ENCODE results near the gene PITX1. TPM values are rescaled to one million over a fixed set of nuclear protein-coding genes. Genes with fewer than 3 reads are reported as not detected.

Gene PITX1
- polyA plus RNA-seq, 3 donors: not detected

- Histone ChIP-seq H4K20me1 (ENCODE audit: insufficient read depth, low read length) (no peaks in the 10 kb centered on the region), H2AFZ (ENCODE audit: insufficient read depth, low read depth, low read length, poor library complexity, severe bottlenecking) (no peak overlapping the region), H3K4me2 (replicated peaks; ENCODE audit: extremely low read depth, low read length, poor library complexity, severe bottlenecking) (no peak overlapping the region), H3K4me3 (replicated peaks in 1 of 3; ENCODE audit: low read depth in 2 of 3, low read length in 3 of 3) (no peak overlapping the region), H3K79me2 (ENCODE audit: insufficient read depth, low read length) (no peaks in the 10 kb centered on the region), H3K4me1 (ENCODE audit: control insufficient read depth in 1 of 2, insufficient read depth in 2 of 2, low read length in 2 of 2) (no peaks in the 10 kb centered on the region), H3K27ac (ENCODE audit: low read depth in 1 of 2, low read length in 2 of 2) (no peak overlapping the region), H3K9ac (ENCODE audit: insufficient read depth, low read length, poor library complexity, severe bottlenecking) (no peak overlapping the region), H3K36me3 (replicated peaks in 1 of 2; ENCODE audit: control insufficient read depth in 1 of 2, insufficient read depth in 2 of 2, low read length in 2 of 2) (no peaks in the 10 kb centered on the region), H3K9me3 (replicated peaks in 1 of 2; ENCODE audit: control insufficient read depth in 1 of 2, insufficient read depth in 1 of 2, low read length in 2 of 2) (peaks cover 0 to 3% of the 10 kb centered on the region in 2 donors), H3K27me3 (ENCODE audit: control insufficient read depth in 2 of 2, insufficient read depth in 2 of 2, low read length in 2 of 2) (peaks cover 0 to 5% of the 10 kb centered on the region in 2 donors)
- 86% methylated on average over 11 of the region's 12 CpGs for WGBS (ENCODE audit: insufficient coverage)
- DNase-seq: no peak
- Mint-ChIP-seq H3K36me3 (no peaks in the 10 kb centered on the region), H3K4me1 (no peaks in the 10 kb centered on the region), H3K27ac (no peak overlapping the region), H3K27me3 (ENCODE audit: low read depth in 3 of 3) (peaks cover 23 to 30% (median 25%) of the 10 kb centered on the region in 3 donors), H3K9me3 (peaks cover 0 to 8% (median under 1%) of the 10 kb centered on the region in 7 donors), H3K4me3 (no peak overlapping the region)
- no peak for TF ChIP-seq CTCF (IDR thresholded peaks at IDR 0.05)
- intact Hi-C loops (cut with micrococcal nuclease): no loop called here
Measured at GRCh38 chr5:135076051-135076491, 42.0 kb upstream of the PITX1 start.

- no peak overlapping the region for H3K27ac Mint-ChIP-seq
- Histone ChIP-seq H3K27ac (ENCODE audit: low read depth in 1 of 2, low read length in 2 of 2) (no peak overlapping the region), H3K36me3 (replicated peaks in 1 of 2; ENCODE audit: control insufficient read depth in 1 of 2, insufficient read depth in 2 of 2, low read length in 2 of 2) (no peaks in the 10 kb centered on the region), H3K79me2 (ENCODE audit: insufficient read depth, low read length) (no peaks in the 10 kb centered on the region), H3K4me3 (replicated peaks in 1 of 3; ENCODE audit: low read depth in 2 of 3, low read length in 3 of 3) (no peak overlapping the region), H3K4me1 (ENCODE audit: control insufficient read depth in 1 of 2, insufficient read depth in 2 of 2, low read length in 2 of 2) (no peaks in the 10 kb centered on the region), H4K20me1 (ENCODE audit: insufficient read depth, low read length) (no peaks in the 10 kb centered on the region), H2AFZ (ENCODE audit: insufficient read depth, low read depth, low read length, poor library complexity, severe bottlenecking) (no peak overlapping the region), H3K27me3 (ENCODE audit: control insufficient read depth in 2 of 2, insufficient read depth in 2 of 2, low read length in 2 of 2) (peaks cover 0 to 5% of the 10 kb centered on the region in 2 donors), H3K4me2 (replicated peaks; ENCODE audit: extremely low read depth, low read length, poor library complexity, severe bottlenecking) (no peak overlapping the region), H3K9me3 (replicated peaks in 1 of 2; ENCODE audit: control insufficient read depth in 1 of 2, insufficient read depth in 1 of 2, low read length in 2 of 2) (no peaks in the 10 kb centered on the region), H3K9ac (ENCODE audit: insufficient read depth, low read length, poor library complexity, severe bottlenecking) (no peak overlapping the region)
- no peak overlapping the region for H3K4me3 Mint-ChIP-seq
- H3K27me3 Mint-ChIP-seq (ENCODE audit: low read depth in 3 of 3): peaks cover 23 to 30% (median 24%) of the 10 kb centered on the region in 3 donors
- peaks cover 0 to 4% (median 0%) of the 10 kb centered on the region in 7 donors for H3K9me3 Mint-ChIP-seq
- no peaks in the 10 kb centered on the region for H3K36me3 Mint-ChIP-seq
- no peak for DNase-seq
- intact Hi-C loops (cut with micrococcal nuclease): no loop called here
- no CpG with 5 or more reads among the region's 4 CpGs for WGBS (ENCODE audit: insufficient coverage)
- TF ChIP-seq CTCF (IDR thresholded peaks at IDR 0.05): no peak
- H3K4me1 Mint-ChIP-seq: no peaks in the 10 kb centered on the region
Measured at GRCh38 chr5:135075621-135076020, 41.6 kb upstream of the PITX1 start.
